ENCODE measurements around the gene SLC35F1. TPM values are rescaled to one million over a fixed set of nuclear protein-coding genes. Genes with fewer than 3 reads are reported as not detected.

The SLC35F1 gene
- total and polyA plus RNA-seq, 2 donors (not counting 1 experiment from before 2014, with no cell fraction given): not detected

DNA sequence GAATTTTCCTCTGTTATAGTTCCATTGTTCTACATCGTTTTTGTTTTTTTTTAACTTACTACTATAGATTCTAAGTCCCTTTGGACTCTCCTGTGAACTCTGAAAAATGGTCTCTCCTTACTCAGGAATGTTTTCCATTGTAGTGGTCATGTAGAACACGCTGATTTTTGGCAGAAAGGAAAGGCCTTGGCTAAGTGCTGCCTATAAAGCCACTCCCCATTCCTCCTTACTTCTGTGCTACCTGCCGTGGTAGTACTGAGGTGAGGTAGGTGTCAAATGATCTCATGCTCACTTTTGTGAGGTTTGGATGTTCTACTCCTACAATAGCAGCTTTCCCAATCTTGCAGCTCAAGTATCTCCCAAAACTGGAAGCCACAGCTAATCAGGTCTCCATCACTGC, 270.7 kb downstream of the SLC35F1 start:
- no peak overlapping the region for H3K27ac ChIP-seq (ENCODE audit: low read length in 2 of 2)
- no peak for DNase-seq
- no peaks in the 10 kb centered on the region for H3K27me3 Mint-ChIP-seq
- POLR2A ChIA-PET: no interaction called here
- TF ChIP-seq EZH2 (IDR thresholded peaks at IDR 0.05; ENCODE audit: borderline replicate concordance, insufficient read depth, low read depth, low read length, poor library complexity, severe bottlenecking): no peak
- TF ChIP-seq, protein P1, sequence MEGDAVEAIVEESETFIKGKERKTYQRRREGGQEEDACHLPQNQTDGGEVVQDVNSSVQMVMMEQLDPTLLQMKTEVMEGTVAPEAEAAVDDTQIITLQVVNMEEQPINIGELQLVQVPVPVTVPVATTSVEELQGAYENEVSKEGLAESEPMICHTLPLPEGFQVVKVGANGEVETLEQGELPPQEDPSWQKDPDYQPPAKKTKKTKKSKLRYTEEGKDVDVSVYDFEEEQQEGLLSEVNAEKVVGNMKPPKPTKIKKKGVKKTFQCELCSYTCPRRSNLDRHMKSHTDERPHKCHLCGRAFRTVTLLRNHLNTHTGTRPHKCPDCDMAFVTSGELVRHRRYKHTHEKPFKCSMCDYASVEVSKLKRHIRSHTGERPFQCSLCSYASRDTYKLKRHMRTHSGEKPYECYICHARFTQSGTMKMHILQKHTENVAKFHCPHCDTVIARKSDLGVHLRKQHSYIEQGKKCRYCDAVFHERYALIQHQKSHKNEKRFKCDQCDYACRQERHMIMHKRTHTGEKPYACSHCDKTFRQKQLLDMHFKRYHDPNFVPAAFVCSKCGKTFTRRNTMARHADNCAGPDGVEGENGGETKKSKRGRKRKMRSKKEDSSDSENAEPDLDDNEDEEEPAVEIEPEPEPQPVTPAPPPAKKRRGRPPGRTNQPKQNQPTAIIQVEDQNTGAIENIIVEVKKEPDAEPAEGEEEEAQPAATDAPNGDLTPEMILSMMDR (IDR thresholded peaks at IDR 0.05): no peak
- no peaks in the 10 kb centered on the region for H3K4me1 Mint-ChIP-seq
- intact Hi-C loops (cut with micrococcal nuclease): no loop called here
- H3K4me3 Mint-ChIP-seq: no peak overlapping the region
- H3K27me3 ChIP-seq (replicated peaks in 1 of 4; ENCODE audit: control extremely low read depth in 1 of 4, control insufficient read depth in 3 of 4, insufficient read depth in 4 of 4, low read length in 3 of 4): no peaks in the 10 kb centered on the region
- H3K79me2 ChIP-seq (ENCODE audit: control insufficient read depth, insufficient read depth, low read length): no peaks in the 10 kb centered on the region
- H3K4me3 ChIP-seq (ENCODE audit: control extremely low read depth in 1 of 5, extremely low read depth in 1 of 5, insufficient read depth in 1 of 5, low read depth in 2 of 5, low read length in 4 of 5): no peak overlapping the region
- H4K20me1 ChIP-seq (ENCODE audit: control insufficient read depth, insufficient read depth, low read length, poor library complexity, severe bottlenecking): no peaks in the 10 kb centered on the region
- H3K9me3 ChIP-seq (ENCODE audit: control extremely low read depth in 1 of 3, control insufficient read depth in 2 of 3, insufficient read depth in 1 of 3, low read length in 2 of 3): peaks cover 0 to 4% (median 0%) of the 10 kb centered on the region in 3 donors
- no peak overlapping the region for H3K27ac Mint-ChIP-seq
- WGBS (ENCODE audit: insufficient coverage): no CpG with 5 or more reads among the region's 3 CpGs
- no peaks in the 10 kb centered on the region for H3K36me3 ChIP-seq (replicated peaks in 1 of 2; ENCODE audit: control extremely low read depth in 1 of 2, control insufficient read depth in 1 of 2, extremely low read depth in 1 of 2, insufficient read depth in 2 of 2, low read length in 1 of 2)
- CTCF ChIA-PET: no interaction called here
- H3K4me1 ChIP-seq (ENCODE audit: control insufficient read depth in 2 of 2, insufficient read depth in 2 of 2, low read length in 2 of 2): no peaks in the 10 kb centered on the region
- H2AFZ ChIP-seq (ENCODE audit: insufficient read depth, low read depth, low read length, poor library complexity, severe bottlenecking): no peak overlapping the region
- ATAC-seq (ENCODE audit: low read depth): no peak
- H3K9ac ChIP-seq (ENCODE audit: low read length): no peak overlapping the region
- peaks cover 5% of the 10 kb centered on the region for H3K9me3 Mint-ChIP-seq (ENCODE audit: insufficient read depth)
- no peak overlapping the region for H3K4me2 ChIP-seq (replicated peaks; ENCODE audit: low read depth, low read length, poor library complexity, severe bottlenecking)

DNA sequence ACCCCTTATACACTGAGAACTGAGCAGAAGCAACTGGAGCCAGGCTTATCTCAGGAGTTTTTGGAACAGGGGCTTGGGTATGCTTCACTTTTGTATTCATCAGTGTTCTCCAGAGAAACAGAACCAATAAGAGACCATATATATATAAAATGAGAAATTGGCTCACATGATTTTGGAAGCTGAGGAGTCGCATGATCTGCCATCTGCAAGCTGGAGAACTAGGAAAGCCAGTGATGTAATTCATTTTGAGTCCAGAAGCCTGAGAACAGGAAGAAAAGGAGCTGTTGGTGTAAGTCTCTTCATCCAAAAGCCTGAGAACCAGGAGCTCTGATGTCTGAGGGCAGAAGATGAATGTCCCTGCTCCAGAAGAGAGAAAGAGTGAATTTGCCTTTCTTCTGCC, 272.0 kb downstream of the SLC35F1 start:
- no peak overlapping the region for H3K4me2 ChIP-seq (replicated peaks; ENCODE audit: low read depth, low read length, poor library complexity, severe bottlenecking)
- peaks cover 0 to 4% (median 0%) of the 10 kb centered on the region in 3 donors for H3K9me3 ChIP-seq (ENCODE audit: control extremely low read depth in 1 of 3, control insufficient read depth in 2 of 3, insufficient read depth in 1 of 3, low read length in 2 of 3)
- no peak overlapping the region for H3K4me3 Mint-ChIP-seq
- H4K20me1 ChIP-seq (ENCODE audit: control insufficient read depth, insufficient read depth, low read length, poor library complexity, severe bottlenecking): no peaks in the 10 kb centered on the region
- ATAC-seq (ENCODE audit: low read depth): no peak
- intact Hi-C loops (cut with micrococcal nuclease): no loop called here
- WGBS (ENCODE audit: insufficient coverage): no CpG with 5 or more reads among the region's 1 CpG
- H3K27me3 Mint-ChIP-seq: no peaks in the 10 kb centered on the region
- H3K27ac Mint-ChIP-seq: no peak overlapping the region
- H3K4me1 Mint-ChIP-seq: no peaks in the 10 kb centered on the region
- ChIA-PET POLR2A (no interaction called here), CTCF (no interaction called here)
- peaks cover 3% of the 10 kb centered on the region for H3K9me3 Mint-ChIP-seq (ENCODE audit: insufficient read depth)
- H3K4me3 ChIP-seq (ENCODE audit: control extremely low read depth in 1 of 5, extremely low read depth in 1 of 5, insufficient read depth in 1 of 5, low read depth in 2 of 5, low read length in 4 of 5): no peak overlapping the region
- H2AFZ ChIP-seq (ENCODE audit: insufficient read depth, low read depth, low read length, poor library complexity, severe bottlenecking): no peak overlapping the region
- H3K9ac ChIP-seq (ENCODE audit: low read length): no peak overlapping the region
- no peak overlapping the region for H3K27ac ChIP-seq (ENCODE audit: low read length in 2 of 2)
- no peak for DNase-seq
- no peaks in the 10 kb centered on the region for H3K79me2 ChIP-seq (ENCODE audit: control insufficient read depth, insufficient read depth, low read length)
- TF ChIP-seq, protein P1 (IDR thresholded peaks at IDR 0.05): no peak
- TF ChIP-seq EZH2 (IDR thresholded peaks at IDR 0.05; ENCODE audit: borderline replicate concordance, insufficient read depth, low read depth, low read length, poor library complexity, severe bottlenecking): no peak
- no peaks in the 10 kb centered on the region for H3K27me3 ChIP-seq (replicated peaks in 1 of 4; ENCODE audit: control extremely low read depth in 1 of 4, control insufficient read depth in 3 of 4, insufficient read depth in 4 of 4, low read length in 3 of 4)
- no peaks in the 10 kb centered on the region for H3K4me1 ChIP-seq (ENCODE audit: control insufficient read depth in 2 of 2, insufficient read depth in 2 of 2, low read length in 2 of 2)
- no peaks in the 10 kb centered on the region for H3K36me3 ChIP-seq (replicated peaks in 1 of 2; ENCODE audit: control extremely low read depth in 1 of 2, control insufficient read depth in 1 of 2, extremely low read depth in 1 of 2, insufficient read depth in 2 of 2, low read length in 1 of 2)
